HG02870 (cell line): Measurements from ENCODE around the gene SIGLEC7.
"Not testable (repeated sequence)": the region's sequence is repeated elsewhere in the genome, so short reads cannot be mapped to it uniquely, and the experiment has no call there.

Source experiments
- ATAC-seq: cut with Tn5 transposase; IDR thresholded peaks from one replicate; pipeline ENCODE4 v1.9.1; 2021; ENCODE audit warnings: mild to moderate bottlenecking, moderate library complexity; ENCODE audit not compliant: unreplicated experiment

SIGLEC7 gene

DNA sequence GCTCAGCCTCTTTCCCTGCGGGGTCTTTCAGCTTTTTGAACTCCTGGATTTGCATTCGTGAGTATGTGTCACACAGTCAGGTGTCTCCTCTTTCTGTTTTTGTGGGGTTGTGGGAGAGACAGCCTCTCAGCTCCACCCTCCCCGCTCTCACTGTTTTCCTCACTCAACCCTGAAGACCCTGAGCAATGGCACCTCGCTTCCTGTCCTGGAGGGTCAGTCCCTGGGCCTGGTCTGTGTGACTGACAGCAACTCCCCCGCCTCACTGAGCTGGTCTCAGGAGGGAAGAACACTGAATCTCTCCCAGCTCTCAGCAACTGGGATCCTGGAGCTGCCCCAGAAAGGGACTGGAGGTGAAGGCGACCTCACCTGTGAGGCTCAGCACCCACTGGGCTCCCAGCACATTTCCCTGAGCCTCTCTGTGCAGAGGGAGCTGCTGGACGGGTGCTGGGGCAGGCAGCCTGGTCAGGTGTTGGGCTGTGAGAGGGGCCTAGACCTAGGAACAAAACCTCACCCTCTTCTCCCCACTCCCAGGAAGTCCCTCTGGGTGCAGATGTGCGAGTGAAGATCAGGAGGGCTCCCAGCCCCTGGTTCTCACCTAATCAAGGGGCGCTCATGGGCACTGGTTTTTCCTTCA is 4.2 kb upstream of the SIGLEC7 start:
- ATAC-seq: no peak

DNA sequence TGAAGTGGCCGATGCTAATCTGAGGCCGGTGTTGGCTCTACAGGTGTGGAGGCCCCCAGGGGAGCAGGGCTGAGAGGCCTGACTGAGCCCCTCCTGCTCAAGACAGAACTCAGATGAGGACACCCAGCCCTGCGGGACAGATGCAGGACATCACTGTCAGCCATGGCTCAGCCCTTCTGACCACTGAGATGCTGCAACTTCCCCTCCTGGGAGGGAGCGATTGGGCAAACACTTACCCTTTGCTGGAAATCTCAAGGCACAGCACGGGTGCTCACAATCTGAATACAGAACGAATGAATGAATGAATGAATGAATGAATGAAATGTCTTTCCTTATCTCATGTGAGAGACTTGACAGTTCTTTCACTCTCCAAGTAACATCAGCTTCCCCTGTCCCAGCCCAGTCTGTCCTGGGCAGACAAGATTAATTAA is 3.5 kb upstream of the SIGLEC7 start:
- ATAC-seq: no peak

DNA sequence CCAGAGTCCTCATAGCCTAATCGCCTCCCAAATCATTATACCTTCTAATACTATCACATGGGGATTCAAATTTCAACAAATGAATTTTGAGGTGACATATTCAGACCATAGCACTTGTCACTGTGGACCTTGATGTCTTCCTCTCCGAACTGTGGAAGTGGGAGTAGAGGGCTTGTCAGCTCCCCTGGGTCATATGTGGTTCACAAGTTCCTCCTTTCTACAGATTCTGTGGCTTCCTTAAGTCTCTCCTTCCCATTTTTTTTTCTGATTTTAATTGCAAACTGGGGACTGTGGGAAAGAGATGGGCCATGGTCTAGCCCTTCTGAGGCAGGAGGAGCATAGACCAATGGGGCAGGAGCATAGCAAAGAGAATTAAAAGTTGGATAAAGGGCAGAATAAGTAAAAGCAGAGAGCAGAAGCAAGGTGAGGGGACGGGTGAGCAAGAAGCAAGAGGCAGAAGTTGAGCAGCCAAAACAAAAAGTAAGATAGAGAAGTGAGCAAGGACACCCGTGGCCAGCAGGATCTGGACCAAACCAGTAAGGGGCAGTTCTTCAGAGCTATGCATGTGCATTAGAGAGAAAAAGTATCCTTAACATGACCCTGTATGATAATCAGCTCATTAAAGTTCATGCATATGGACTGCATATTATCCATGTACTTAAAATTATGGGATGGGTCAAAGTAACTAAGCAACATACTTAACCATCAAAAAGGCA is 2.6 kb upstream of the SIGLEC7 start:
- no peak for ATAC-seq

DNA sequence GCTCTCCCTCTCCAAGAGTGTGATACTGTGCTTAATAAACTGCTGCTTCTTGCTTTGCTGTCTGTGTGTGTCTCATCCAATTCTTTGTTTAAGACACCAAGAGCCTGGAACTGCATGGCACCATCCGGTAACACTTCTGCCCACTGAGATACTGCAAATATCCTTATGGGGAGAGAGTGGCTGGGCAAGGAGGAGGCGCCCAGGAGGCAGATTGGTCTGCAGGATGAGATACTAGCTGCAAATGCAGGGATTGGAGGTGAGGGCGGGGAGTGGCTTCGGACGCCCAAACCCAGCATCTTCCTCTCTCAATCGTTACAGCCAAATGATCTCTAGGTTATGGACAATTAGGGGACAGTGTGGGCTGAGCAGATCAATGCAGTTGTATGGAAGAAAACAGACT is 1.7 kb upstream of the SIGLEC7 start:
- ATAC-seq: no peak

DNA sequence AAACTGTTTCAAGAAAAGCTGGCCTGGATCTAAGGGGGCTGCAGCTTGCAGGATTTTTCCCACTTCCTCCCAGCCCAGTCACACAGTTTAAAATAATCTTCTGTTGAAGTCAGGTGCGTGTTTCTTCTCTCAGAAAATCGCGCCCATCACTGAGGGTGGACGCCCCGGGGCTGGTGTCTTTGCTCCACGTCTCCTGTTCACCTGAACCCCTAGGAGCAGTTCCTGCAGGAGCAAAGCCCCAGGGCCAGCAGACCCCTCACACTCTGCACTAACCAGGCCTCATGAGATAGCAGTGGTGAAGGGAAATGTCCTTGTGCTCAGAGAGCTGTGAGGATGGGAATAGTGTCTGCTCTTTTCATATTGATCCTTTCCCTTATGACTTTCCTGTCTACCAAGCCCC is 920 bp upstream of the SIGLEC7 start:
- no peak for ATAC-seq

DNA sequence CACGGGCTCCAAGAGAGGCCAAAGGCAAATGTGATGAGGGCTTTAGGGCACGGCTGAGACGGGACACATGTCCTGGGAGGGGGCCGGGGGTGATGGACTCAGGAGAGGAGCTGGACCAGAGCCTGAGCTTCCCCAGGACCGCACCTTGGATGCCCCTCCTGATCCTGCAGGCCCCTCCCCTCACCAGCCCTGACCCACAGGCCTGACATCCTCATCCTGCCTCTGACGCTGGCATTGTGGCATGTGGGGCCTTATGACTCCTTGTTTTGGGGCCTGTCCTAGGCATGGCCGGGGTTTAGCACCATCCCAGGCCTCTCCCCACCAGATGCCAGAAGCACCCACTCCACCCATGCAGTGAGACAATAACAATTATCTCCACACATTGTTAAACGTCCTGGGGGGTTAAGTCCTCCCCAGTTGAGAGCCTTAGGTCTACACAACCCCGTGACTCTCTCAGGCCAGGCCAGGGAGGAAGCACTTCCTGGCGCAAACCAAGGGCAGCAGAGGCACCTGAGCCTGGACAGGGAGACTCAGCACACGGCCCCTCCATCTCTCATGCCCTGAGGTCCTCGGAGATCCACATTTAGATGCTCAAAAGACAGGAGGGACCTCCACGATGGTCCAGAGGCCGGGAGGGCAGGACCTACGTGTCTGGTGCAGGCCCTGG is 841 bp downstream of the SIGLEC7 start:
- not testable (repeated sequence) for ATAC-seq

DNA sequence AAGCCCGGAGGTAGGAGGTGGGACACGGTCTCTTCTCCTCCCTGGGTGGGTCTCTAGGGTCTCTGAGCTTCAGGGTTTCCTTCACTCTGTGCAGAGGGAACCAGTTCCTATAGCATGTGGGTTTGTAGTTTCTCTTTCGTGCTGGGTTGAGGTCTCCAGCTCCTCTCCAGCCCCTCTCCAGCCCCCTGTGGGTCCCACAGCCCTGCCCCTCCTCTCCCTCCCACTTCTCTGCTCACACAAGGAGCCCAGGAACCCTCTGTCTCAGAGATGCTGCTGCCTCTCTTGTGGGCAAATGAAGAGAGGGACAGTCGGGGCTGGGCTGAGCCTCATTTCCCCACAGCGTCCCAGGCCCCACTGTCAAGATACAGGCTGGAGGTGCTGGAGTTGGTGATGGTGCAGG is 1.4 kb downstream of the SIGLEC7 start:
- no peak for ATAC-seq

DNA sequence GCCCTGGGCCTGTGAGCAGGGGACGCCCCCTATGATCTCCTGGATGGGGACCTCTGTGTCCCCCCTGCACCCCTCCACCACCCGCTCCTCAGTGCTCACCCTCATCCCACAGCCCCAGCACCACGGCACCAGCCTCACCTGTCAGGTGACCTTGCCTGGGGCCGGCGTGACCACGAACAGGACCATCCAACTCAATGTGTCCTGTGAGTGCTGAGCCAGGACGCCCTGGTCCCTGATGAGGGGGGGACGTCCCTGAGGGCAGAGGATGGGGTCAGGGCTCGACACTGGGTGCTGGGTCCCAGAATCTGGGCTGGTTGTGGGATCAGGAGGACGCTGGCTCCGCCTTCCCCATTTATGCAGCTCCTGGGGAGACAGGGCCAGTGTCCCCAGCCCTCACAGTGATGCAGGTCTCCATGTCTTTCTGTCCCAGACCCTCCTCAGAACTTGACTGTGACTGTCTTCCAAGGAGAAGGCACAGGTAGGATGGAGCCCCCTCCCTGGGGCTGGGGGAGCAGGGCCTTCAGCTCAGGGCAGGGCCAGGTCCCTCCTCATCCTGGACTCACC is 2.5 kb downstream of the SIGLEC7 start:
- no peak for ATAC-seq

DNA sequence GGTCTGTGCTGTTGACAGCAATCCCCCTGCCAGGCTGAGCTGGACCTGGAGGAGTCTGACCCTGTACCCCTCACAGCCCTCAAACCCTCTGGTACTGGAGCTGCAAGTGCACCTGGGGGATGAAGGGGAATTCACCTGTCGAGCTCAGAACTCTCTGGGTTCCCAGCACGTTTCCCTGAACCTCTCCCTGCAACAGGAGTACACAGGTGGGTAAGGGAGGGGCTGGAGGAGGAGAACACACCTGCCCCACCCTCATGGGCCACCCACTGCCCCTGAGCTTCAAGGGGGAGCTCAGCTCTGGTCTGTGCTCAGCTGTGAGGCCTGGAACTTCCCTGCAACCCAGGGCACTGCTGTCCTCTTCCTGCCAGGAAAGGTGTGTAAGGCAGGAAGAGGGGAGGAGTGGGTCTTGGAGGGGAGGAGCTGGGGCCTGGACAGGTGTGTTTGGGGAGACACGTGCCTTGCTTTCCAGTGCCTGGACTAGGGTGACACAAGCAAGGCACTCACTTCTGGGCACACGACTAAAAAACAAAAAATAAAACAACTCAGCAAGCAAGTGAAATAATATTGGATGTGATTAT is 3.9 kb downstream of the SIGLEC7 start:
- no peak for ATAC-seq

DNA sequence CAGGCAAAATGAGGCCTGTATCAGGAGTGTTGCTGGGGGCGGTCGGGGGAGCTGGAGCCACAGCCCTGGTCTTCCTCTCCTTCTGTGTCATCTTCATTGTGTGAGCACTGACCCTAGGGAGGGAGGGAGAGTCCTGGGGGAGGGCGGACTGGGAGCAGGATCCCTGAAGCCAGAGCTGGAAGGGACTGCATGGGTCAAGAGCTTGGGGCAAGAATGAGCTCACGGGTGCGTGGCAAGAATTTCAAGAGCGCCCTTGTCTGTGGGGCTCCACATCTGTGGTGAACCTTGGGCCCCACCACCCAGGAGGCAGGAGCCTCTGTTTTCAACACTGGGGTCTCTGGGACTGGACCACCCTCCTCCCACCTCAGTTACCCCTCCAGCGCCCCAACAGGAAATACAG is 4.7 kb downstream of the SIGLEC7 start:
- no peak for ATAC-seq

DNA sequence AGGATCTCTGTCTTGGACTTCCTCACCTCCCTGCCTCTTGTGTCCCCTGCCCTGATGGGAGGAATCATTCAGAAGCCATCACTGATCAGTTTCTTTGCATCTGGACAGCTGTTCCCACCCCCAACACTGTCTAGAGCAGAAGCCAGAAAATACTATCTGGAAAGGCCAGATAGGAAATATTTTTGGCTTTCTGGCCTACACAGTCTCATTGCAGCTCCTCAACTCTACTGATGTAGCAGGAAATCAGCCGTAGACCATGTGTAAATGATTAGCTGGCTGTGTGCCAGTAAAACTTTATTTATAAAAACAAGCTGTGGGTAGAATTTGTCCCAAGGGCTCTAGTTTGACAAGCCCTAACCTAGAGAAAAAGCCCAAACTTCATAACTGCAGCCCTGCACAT is 5.6 kb downstream of the SIGLEC7 start:
- no peak for ATAC-seq

DNA sequence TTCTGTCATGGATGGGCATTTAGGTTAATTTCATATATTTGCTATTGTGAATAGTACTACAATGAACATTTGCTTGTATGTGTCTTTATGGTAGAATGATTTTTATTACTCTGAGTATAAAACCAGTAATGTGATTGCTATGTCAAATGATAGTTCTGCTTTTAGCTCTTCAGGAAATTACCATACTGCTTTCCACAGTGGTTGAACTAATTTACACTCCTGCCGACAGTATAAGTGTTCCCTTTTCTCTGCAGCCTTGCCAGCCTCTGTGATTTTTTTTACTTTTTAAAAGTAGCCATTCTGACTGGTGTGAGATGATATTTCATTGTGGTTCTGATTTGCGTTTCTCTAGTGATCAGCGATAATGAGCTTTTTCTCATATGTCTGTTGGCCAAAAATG is 6.5 kb downstream of the SIGLEC7 start:
- ATAC-seq: no peak

DNA sequence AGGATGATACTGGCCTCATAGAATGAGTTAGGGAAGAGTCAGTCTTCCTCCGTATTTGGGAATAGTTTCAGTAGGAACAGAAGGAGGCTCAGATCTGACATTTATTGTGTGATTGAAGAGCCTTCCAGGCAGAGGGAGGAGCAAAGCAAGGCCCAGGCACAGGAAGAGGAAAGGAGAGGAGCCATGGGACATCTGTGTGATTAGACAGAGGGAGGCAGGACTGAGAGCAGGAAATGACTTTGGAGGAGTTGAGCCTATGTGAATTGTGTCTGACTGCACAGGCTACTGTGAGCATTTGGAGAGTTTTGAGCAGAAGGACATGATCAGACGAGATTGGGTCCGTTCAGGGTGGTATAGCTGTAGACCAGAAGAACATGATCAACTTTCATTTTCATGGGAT is 8.5 kb downstream of the SIGLEC7 start:
- no peak for ATAC-seq

DNA sequence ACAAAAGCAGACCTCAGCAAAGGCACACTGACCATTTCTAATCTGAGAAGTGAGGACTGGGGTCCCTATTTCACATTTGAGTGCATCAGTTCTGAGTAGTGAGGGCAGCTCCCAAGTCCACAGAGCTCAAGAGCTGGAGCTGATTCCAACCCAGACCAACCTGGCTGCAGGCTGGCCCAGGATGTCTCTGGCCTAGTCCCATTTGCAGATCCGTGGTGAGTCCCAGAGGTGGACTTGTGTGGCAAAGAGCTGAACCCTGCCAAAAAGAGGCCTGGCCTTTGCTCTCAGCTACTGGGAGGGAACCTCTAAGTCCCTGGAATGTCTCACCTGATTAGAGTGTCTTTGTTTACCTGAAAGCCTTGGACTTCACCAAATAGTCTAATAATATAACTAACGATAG is 14.6 kb downstream of the SIGLEC7 start:
- no peak for ATAC-seq

DNA sequence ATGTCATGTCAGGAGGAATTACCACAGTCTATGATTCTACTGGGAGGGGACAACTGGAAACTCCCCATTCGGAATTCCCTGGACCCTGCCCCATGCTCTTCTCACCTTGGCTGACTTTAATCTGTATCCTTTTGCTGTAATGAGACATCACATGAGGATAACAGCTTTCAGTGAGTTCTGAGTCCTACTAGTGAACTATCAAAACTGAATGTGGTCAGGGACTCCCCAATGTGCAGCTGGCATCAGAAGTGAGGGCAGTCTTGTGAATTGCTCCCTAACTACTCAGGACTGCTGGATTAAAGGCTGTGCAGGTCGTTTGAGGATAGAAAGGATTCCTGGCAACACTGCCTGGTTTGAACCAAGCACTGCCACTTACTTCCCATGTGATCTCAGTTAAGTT is 15.2 kb downstream of the SIGLEC7 start:
- no peak for ATAC-seq

DNA sequence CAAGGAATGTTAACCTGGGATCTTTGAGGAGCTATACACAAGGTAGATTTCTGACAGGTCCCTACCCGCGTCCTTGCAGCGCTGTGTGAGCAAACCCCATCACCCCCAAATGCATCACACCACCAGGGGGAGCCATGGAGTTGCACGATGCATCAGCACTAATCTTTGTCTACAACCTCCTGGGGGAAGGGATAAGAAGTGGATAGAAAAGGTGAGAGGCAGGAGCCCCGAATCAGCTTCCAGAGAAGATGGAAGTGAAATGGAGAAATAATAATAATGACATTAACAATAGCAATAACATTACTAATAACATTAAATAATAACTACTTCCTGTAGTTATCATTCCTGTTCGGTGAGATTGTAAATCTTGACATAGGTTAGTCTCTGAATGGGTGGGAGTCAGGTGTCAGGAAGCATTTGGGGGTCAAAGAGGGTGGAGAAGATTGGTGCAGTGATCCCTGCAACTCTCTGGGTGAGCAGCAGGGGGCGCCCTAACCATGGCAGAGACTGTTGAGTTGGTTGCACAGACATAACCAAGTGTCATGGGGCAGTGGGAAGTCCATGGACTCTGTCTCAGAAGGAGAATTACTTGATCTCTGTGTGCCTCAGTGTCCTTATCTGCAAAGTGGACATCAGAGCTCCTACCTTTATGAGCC is 16.5 kb downstream of the SIGLEC7 start:
- ATAC-seq: no peak

DNA sequence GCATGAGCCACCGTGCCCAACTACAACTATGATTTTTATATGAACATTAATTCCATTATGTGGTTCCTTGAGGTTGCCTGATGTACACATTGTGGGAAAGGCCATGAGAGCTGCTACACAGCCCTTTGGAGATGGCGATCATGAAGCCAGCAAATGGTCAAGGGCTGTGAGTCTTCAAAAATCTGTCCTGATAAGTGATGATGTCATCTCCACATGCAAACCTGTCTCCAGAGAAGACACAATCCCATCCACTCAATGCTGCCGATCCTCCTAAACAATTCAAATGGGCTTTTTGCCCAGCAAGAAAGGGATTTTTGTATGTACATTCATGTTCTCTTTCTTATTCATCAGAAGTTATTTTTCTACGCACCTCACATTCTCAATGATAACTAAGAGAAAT is 17.6 kb downstream of the SIGLEC7 start:
- ATAC-seq: no peak

DNA sequence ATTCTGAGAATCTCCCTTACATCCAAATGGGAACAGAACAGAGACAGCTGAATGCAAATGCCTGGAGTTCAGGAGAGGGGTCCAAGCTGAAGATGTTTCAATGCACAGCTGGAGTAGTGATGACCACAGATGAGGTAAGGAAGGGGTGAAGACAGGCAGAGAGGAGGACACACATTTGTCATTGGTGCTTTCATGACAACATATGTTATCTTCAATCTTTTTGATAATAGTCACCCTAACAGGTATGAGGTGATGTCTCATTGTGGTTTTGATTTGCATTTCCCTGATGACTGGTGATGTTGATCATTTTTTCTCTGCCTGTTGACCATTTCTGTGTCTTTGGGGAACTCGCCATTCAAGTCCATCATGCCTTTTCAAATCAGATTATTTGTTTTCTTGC is 19.2 kb downstream of the SIGLEC7 start:
- no peak for ATAC-seq

DNA sequence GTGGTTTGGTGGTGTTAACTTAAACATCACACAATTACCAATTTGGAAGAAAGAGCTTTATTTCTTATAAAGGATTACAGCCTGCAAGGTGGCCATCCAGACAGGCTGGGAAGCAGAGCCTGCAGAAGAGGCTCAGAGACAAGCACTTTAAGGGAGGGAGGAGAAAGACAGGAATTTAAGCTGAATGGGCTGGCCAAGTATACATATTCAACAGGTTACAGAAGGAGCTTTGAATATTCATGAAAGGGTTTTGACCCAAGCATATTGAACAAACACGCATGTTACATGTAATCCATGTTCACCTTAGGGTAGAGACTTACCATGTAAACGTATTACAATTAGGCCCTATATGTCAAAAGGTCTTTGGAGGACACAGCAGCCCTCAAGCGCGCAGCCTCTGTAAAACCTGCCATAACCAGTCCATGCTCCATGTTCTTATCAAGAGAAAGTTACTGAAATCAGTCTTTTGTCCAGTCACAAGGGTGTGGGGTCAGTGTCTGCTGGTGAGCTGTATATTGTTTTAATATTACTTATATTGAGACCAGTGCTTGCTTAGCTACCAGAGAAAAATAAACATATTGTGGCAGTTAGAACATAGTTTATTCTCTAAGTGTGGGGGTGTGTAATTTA is 19.9 kb downstream of the SIGLEC7 start:
- ATAC-seq: no peak

DNA sequence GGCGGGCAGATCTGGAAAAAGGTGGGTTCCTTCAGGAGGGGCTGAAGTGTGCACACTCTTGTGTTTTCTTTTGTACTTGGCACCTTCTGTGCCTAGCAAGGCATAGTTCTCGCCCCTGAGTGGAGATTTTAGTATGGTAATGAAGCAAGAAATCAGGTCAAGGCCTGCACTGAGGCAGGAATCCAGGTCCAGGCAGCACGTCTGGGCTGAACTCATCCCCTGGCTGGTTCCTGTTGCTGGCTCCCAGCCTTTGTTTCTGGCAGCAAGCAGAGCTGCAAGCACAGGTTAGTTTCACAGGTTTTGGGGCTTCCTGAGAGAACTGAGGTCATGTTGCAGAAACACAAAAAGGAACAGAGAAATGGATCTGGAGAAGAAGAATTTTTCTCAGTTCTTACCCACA is 21.2 kb downstream of the SIGLEC7 start:
- no peak for ATAC-seq

DNA sequence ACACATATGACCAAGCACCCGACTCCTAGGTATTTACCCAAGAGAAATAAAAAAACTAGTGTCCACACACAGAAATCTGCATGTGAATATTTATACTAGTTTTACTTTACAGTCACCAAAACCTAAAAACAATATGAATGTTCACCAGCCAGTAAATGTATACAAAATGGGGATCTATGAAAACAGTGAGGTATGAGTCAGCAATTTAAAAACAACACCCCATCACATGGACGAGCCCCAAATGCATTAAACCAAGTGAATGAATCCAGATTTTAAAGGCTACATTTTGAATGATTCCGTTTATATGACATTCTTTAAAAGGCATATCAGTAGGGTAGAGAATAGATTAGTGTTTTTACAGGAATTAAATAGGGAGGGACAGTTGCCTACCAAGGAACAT is 22.1 kb downstream of the SIGLEC7 start:
- no peak for ATAC-seq
